HEK293T (cell line): ENCODE data around the gene TMBIM1.

ENCODE experiments used
- CTCF ChIA-PET: fragments of 350-600 bp; formaldehyde crosslinking; extraction: SDS; loops from one replicate; lab custom pipeline; 2021; ENCODE audit warnings: antibody characterized with exemption, inconsistent platforms; lab: Yijun Ruan, JAX
- POLR2A ChIA-PET: fragments of 350-600 bp; formaldehyde crosslinking; extraction: SDS; loops from one replicate; lab custom pipeline; 2020; ENCODE audit warnings: antibody characterized with exemption, inconsistent platforms; lab: Yijun Ruan, JAX
- DNase-seq: peaks from one replicate; pipeline ENCODE4 v3.0.0; 2012; ENCODE audit warnings: mixed read lengths; ENCODE audit errors: extremely low spot score
- ARNT ChIP-seq: fragments of 450-650 bp; IDR thresholded peaks from 2 replicates; pipeline ENCODE4 v1.6.1; 2017; ENCODE audit warnings: mild to moderate bottlenecking
- BHLHE40 ChIP-seq: fragments of 450-650 bp; IDR thresholded peaks from 2 replicates; pipeline ENCODE4 v1.6.1; 2016; ENCODE audit warnings: mild to moderate bottlenecking, moderate library complexity, borderline replicate concordance
- CTBP1 ChIP-seq: fragments of 450-650 bp; IDR thresholded peaks from 2 replicates; pipeline ENCODE4 v1.6.1; 2016; ENCODE audit warnings: borderline replicate concordance
- ELF4 ChIP-seq: fragments of 450-650 bp; IDR thresholded peaks from 2 replicates; pipeline ENCODE4 v1.6.1; 2017; ENCODE audit warnings: antibody characterized with exemption
- FOXA1 ChIP-seq: fragments of 450-650 bp; IDR thresholded peaks from 2 replicates; pipeline ENCODE4 v1.6.1; 2016; ENCODE audit warnings: mild to moderate bottlenecking
- FOXK2 ChIP-seq: fragments of 450-650 bp; IDR thresholded peaks from 2 replicates; pipeline ENCODE4 v1.6.1; 2016; ENCODE audit warnings: mild to moderate bottlenecking
- FOXM1 ChIP-seq: fragments of 450-650 bp; IDR thresholded peaks from 2 replicates; pipeline ENCODE4 v1.6.1; 2017; ENCODE audit warnings: mild to moderate bottlenecking, borderline replicate concordance
- HDGF ChIP-seq: fragments of 450-650 bp; IDR thresholded peaks from 2 replicates; pipeline ENCODE4 v1.6.1; 2017; ENCODE audit warnings: antibody characterized with exemption, borderline replicate concordance
- L3MBTL2 ChIP-seq: fragments of 450-650 bp; conservative IDR thresholded peaks from 2 replicates; pipeline ENCODE4 v1.6.1; 2016; ENCODE audit warnings: mild to moderate bottlenecking
- LEF1 ChIP-seq: fragments of 450-650 bp; IDR thresholded peaks from 2 replicates; pipeline ENCODE4 v1.6.1; 2017; ENCODE audit warnings: mild to moderate bottlenecking, borderline replicate concordance
- NFRKB ChIP-seq: fragments of 450-650 bp; IDR thresholded peaks from 2 replicates; pipeline ENCODE4 v1.6.1; 2016; ENCODE audit warnings: mild to moderate bottlenecking, moderate library complexity
- SP1 ChIP-seq: fragments of 450-650 bp; IDR thresholded peaks from 2 replicates; pipeline ENCODE4 v1.6.1; 2017
- SUZ12 ChIP-seq: fragments of 450-650 bp; IDR thresholded peaks from 2 replicates; pipeline ENCODE4 v1.6.1; 2016; ENCODE audit warnings: mild to moderate bottlenecking
- TARDBP ChIP-seq: fragments of 450-650 bp; IDR thresholded peaks from 2 replicates; pipeline ENCODE4 v1.6.1; 2016
- ZNF384 ChIP-seq: fragments of 450-650 bp; IDR thresholded peaks from 2 replicates; pipeline ENCODE4 v1.6.1; 2016
- TF ChIP-seq, protein P1 (sequence below): fragments of 450-650 bp; IDR thresholded peaks from 2 replicates; pipeline ENCODE4 v1.6.1; 2016

Gene TMBIM1

GRCh38 chr2:218292048-218293014 is at the start of gene TMBIM1:
Gene TMBIM1 (minus strand): TSS chr2:218292503. CDS start chr2:218282141, 10,362 bp downstream.
- TF ChIP-seq SP1 (no peak), L3MBTL2 (no peak), CTBP1 (no peak)
- TF ChIP-seq, protein P1, sequence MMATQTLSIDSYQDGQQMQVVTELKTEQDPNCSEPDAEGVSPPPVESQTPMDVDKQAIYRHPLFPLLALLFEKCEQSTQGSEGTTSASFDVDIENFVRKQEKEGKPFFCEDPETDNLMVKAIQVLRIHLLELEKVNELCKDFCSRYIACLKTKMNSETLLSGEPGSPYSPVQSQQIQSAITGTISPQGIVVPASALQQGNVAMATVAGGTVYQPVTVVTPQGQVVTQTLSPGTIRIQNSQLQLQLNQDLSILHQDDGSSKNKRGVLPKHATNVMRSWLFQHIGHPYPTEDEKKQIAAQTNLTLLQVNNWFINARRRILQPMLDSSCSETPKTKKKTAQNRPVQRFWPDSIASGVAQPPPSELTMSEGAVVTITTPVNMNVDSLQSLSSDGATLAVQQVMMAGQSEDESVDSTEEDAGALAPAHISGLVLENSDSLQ = no peak
- ChIA-PET POLR2A (interaction anchor here (1.5 kb wide), 1 partner anchor 17 kb away, joined by 5 read pairs; no protein-coding TSS in a partner anchor), CTCF (interaction anchor here (0.6 to 4.3 kb wide), 7 partner anchors 15 to 688 kb away, joined by 3 to 30 read pairs (median 3); partner anchors contain the start of genes AAMP and PNKD)
- DNase-seq = peak; percentile 91

GRCh38 chr2:218341381-218341780 is 49.1 kb upstream of the TMBIM1 start:
- ChIA-PET CTCF (no interaction called here), POLR2A (no interaction called here)
- TF ChIP-seq NFRKB (no peak), HDGF (no peak), FOXM1 (no peak), FOXA1 (no peak), LEF1 (no peak), SUZ12 (no peak), BHLHE40 (no peak), CTBP1 (no peak), L3MBTL2 (no peak), ARNT (no peak), ZNF384 (no peak), ELF4 (no peak), TARDBP (no peak), FOXK2 (no peak), SP1 (no peak)
- TF ChIP-seq, protein P1 = no peak
- DNase-seq = no peak

- DNase-seq = no peak
- CTCF ChIA-PET = no interaction called here
- POLR2A ChIA-PET = no interaction called here
Measured at GRCh38 chr2:218340656-218341055, 48.4 kb upstream of the TMBIM1 start.

GRCh38 chr2:218334531-218334930 is 42.2 kb upstream of the TMBIM1 start:
- no peak for DNase-seq
- POLR2A ChIA-PET = no interaction called here
- CTCF ChIA-PET = interaction anchor here (1.1 kb wide), 1 partner anchor 33 kb away, joined by 3 read pairs; no protein-coding TSS in a partner anchor
- TF ChIP-seq FOXA1 (no peak), CTBP1 (no peak), ARNT (no peak), ZNF384 (no peak), LEF1 (no peak), FOXM1 (no peak)

More at GRCh38 chr2:218340656-218341055, 48.4 kb upstream of the TMBIM1 start:
- no peak for TF ChIP-seq NFRKB
- TF ChIP-seq BHLHE40 = no peak
- no peak for TF ChIP-seq SUZ12
- no peak for TF ChIP-seq ARNT
- no peak for TF ChIP-seq TARDBP
- no peak for TF ChIP-seq ZNF384
- no peak for TF ChIP-seq SP1
- no peak for TF ChIP-seq L3MBTL2
- TF ChIP-seq FOXK2 = no peak
- TF ChIP-seq HDGF = no peak
- TF ChIP-seq FOXA1 = no peak
- no peak for TF ChIP-seq LEF1

DNA sequence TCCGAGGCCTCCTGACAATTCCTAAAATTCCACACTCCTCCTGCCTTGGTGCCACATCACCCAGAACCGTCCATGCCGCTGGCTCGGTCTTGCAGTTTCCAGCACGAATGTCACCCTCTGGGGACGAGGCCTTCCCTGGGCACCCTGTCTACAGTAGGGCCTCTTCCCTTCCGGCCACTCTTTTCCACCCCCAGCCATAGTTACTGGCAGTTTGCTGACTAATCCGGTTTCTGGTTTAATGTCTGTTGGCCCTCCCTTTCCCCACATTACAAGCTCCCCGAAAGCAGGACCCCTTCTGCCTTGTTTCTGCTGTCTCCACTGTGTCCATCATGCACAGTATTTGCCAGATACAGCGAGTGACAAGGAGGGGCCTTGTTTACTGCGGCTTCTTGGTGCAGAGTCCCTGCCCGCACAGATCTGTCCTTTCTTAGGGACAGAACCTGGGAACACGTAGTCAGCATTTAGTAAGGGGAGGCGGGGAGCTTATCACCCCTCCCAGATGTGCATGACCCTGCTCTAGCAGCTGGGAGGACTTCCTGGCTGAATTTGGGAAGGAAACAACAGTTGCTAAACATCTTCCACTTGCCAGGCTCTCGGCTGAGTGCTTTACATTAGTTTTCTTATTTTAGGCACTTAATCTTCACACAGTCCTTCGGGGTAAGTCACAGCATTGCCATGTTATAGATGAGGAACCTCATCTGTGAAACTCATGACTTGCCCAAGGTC is 40.8 kb upstream of the TMBIM1 start:
- DNase-seq = peak; percentile 3
- ChIA-PET CTCF (no interaction called here), POLR2A (no interaction called here)
- no peak for TF ChIP-seq TARDBP
- TF ChIP-seq FOXK2 = no peak
- TF ChIP-seq BHLHE40 = no peak
- no peak for TF ChIP-seq ARNT
- TF ChIP-seq, protein P1 = no peak
- TF ChIP-seq L3MBTL2 = no peak
- no peak for TF ChIP-seq SUZ12
- no peak for TF ChIP-seq ZNF384
- TF ChIP-seq LEF1 = no peak
- TF ChIP-seq CTBP1 = no peak
- no peak for TF ChIP-seq FOXM1
- TF ChIP-seq HDGF = no peak
- no peak for TF ChIP-seq NFRKB
- TF ChIP-seq SP1 = no peak
- TF ChIP-seq FOXA1 = no peak
- no peak for TF ChIP-seq ELF4
